Medulla oblongata (tissue), 1 donor: ENCODE data around the gene BPIFA2.
"Not testable (repeated sequence)": the region's sequence is repeated elsewhere in the genome, so short reads cannot be mapped to it uniquely, and the experiment has no call there.

Experiments used
- DNase-seq: peaks from one replicate; pipeline ENCODE4 v3.0.0-alpha.2; 2015; ENCODE audit errors: extremely low spot score

The BPIFA2 gene

DNA sequence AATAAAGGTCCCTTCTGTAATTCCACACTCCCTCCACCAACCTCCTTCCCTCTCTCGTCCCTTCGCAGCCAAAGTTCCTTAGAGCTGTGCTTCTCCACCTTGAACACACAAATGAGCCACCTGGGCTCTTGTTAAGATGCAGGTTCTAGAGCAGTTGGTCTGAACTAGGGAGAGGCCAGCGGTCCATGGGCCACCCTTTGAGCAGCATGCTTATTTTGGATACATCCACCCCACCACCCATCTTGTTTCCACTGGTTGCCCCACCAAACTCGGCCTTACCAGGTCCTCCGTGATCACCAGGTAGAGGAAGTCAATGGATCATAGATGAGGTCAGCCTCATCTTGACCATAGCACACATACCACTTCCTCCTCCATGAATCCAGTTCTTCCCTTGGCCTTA, 7.3 kb upstream of the BPIFA2 start:
- no peak for DNase-seq

DNA sequence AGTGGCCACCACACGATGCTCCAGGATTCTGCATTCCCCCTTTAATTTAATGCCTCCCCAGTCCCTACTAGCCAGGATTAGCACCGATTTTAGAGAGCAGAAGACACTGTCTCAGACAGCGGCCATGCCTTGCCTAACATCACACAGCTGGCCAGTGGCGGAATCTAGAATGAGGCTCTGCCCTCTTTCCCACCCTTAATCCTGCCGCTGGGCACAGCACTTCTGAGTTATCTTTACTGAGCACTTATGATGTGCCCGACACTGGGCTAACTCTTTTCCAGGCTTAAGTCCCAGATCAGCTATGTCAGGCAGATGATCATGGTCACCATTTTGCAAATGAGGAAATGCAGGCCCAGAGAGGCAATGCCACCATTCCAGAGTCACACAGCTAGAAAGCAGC, 5.6 kb upstream of the BPIFA2 start:
- DNase-seq, result no peak

DNA sequence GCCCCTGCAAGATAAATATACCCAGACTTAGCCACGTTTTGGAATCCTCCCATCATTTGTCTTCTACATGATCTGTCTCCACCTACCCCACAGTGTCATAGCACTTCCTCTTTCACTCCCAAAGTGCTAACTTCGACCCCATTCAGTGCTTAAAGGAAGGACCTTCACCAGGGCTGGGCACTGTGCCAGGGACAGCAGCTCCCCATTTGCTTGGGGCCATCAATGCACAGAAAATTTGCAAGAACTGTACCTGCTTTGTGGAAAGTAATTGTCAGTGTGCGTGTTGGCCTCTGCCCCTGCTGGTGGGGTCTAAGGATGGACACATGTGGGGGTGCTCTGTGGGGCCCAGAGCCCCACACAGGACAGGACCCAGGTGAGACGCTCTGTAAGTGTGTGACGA, 5.2 kb upstream of the BPIFA2 start:
- no peak for DNase-seq

GRCh38 chr20:33163856-33164762, 3.9 kb upstream of the BPIFA2 start:
- no peak for DNase-seq

- no peak for DNase-seq
These were observed 3.2 kb upstream of the BPIFA2 start for GRCh38 chr20:33164763-33165095.

- no peak for DNase-seq
These were observed 2.4 kb upstream of the BPIFA2 start for GRCh38 chr20:33165416-33166055.

- no peak for DNase-seq
These were observed 1.3 kb upstream of the BPIFA2 start for GRCh38 chr20:33166533-33167113.

GRCh38 chr20:33169176-33169794, 1.3 kb downstream of the BPIFA2 start:
- DNase-seq, result no peak

GRCh38 chr20:33172781-33173180, 4.8 kb downstream of the BPIFA2 start:
- DNase-seq, result no peak

- no peak for DNase-seq
These were observed 7.2 kb downstream of the BPIFA2 start for GRCh38 chr20:33175123-33175522.

DNA sequence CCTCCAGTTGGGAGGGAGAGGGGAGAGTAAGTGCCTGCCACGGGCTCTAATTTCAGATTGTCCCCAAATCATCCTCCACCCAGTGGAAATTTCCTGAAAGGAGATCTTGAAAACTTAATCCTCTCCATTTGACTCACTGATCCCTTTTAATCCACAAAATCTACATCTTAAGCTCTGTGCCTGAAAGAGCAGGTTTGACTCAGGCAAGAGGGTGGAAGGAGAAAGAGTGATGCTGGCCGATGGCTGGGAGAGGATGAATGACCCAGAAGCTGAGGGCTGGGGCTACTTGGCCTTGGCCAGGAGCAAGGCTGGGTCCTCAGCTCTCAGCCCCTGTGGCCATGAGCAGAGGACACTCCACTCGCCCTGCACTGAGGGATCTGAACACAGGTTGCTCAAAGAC, 8.1 kb downstream of the BPIFA2 start:
- DNase-seq, result no peak

DNA sequence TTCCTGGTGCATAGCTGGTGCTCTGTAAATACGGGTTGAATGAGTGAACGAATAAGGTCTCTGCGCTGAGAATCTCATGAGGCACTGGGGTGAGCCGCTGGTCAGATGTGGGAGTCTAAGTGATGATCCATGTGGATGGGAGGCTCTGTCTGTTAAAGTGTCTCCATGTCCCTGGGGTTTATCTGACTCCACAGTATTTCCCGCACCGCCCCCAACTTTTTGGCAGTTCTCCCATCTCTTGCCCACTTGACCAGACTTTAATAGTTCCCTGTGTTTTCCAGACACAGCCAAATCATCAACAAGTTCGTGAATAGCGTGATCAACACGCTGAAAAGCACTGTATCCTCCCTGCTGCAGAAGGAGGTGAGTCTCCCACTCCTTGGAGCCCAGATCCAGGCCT, 9.9 kb downstream of the BPIFA2 start:
- no peak for DNase-seq

- no peak for DNase-seq
These were observed 10.8 kb downstream of the BPIFA2 start for GRCh38 chr20:33178726-33179125.

DNA sequence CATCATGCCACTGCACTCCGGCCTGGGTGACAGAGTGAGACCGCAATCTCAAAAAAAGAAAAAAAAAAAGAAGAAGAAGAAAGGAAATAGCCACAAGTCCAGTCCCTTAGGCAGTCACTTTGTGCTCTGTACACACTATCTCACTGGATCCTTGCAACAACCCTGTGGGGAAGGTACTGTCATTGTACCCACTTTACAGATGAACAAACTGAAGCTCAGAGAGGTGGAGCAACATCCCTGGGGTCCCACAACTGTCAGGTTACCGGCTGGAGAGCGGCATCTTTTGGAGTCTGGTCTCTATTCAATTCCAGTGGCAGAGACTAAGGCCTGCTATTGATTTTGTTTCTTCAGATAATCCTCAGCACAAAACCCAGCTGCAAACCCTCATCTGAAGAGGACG, 12.2 kb downstream of the BPIFA2 start:
- DNase-seq, result no peak

DNA sequence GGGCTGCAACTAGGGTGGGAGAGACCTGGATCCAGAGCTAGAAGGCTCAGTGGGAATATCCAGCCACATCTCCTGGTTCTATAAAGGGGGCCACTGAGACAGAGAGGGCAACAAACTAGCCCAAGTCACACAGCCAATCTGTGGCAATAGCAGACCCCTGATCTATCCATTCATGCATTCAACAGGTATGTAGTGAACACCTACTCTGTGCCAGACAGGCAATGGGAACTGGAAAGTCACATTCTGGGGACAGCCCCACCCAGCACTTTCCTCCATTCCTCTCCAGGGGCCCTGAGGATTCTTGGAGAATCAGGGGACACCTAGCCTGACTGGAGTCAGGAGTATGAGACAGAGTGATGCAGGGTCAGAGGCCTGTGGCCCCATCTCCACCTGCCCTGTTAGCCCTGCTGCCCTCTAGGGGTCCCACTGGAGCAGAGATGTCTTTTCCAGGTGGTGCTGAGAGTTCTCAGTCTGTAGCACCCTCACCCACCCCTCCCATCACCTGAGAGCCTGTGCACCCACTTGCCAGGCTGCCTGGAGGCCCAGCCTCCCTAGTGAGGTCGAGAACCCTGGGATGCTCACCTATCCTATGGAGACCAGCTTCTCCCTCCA, 13.6 kb downstream of the BPIFA2 start:
- DNase-seq, result no peak

GRCh38 chr20:33183312-33183711, 15.4 kb downstream of the BPIFA2 start:
- no peak for DNase-seq

GRCh38 chr20:33185031-33185590, 17.2 kb downstream of the BPIFA2 start:
- not testable (repeated sequence) for DNase-seq

- DNase-seq, result no peak
These were observed 19.5 kb downstream of the BPIFA2 start for GRCh38 chr20:33187491-33187890.

DNA sequence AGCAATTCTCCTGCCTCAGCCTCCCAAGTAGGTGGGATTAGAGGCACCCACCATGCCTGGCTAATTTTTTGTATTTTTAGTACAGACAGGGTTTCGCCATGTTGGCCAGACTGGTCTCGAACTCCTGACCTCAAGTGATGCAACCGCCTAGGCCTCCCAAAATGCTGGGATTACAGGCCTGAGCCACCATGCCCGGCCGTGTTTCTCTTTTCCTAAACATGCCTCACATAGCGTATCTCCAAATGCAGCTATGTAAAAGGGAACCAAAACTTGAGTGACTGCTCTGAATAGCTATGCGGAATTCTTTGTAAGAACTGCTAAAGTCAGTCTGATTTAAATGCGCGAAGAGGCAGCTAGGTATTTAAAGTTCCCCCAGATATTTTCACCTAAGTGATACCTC, 20.5 kb downstream of the BPIFA2 start:
- no peak for DNase-seq

DNA sequence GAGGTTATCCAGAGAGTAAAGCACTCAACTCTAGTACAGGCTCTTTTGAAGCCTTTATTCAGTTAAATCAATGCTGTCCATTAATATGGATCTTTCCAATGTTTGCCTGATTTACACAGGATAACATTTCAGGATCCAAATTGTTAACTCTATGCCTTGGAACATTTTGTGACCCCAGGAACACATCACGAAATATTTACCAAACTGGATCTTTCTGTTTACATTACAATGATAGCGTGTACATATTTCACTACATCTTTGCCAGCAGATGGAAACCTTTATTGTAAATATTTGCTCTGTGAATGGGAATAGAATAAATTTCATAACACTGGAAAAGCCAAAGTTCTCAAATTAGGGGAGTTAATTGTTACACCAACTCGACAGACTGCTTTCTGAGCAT, 23.5 kb downstream of the BPIFA2 start:
- no peak for DNase-seq

DNA sequence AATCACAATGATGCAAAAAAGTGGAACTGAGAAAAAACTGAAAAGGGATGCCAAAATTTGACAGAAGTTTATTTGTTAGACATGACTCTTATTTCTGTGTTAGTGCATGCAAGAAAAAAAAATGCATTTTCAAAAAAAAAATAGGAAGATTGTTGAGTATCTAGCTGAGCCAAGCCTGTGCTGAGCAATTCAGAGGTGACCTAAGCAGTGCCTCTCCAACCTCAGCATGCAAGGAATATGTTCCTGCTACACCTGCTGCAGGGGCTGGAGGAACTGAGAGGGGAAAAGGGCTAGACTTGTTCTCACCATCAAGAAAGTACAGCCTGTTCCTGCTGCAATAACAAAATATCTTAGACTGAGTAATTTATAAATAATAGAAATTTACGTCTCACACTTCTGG, 24.0 kb downstream of the BPIFA2 start:
- no peak for DNase-seq
